WTC11 (cell line): ENCODE data around the gene DAB2. TPM values are rescaled to one million over a fixed set of nuclear protein-coding genes. Genes with fewer than 3 reads are reported as not detected.

ENCODE experiments used
- ATAC-seq: fragments of 200-7000 bp; cut with Tn5 transposase; 2 replicates; pipeline ENCODE4 v1.10.0; 2021; ENCODE audit warnings: mild to moderate bottlenecking, moderate library complexity
- CTCF ChIA-PET: fragments of 300-600 bp; sonication (Branson Sonifier 250); formaldehyde crosslinking; loops from one replicate; lab custom pipeline; 2021; ENCODE audit warnings: antibody characterized with exemption; lab: Charles Lee
- POLR2A ChIA-PET: fragments of 350-600 bp; sonication (Branson Sonifier 250); formaldehyde crosslinking; loops from one replicate; lab custom pipeline; 2021; ENCODE audit warnings: antibody characterized with exemption; lab: Charles Lee
- DNase-seq: peaks from one replicate; pipeline ENCODE4 v3.0.0; 2021; ENCODE audit warnings: low spot score
- H3K27ac Mint-ChIP-seq: 2 replicates; pipeline ENCODE4 v1.8.0; 2021; ENCODE audit warnings: mixed read lengths
- H3K27me3 Mint-ChIP-seq: 2 replicates; pipeline ENCODE4 v1.8.0; 2021; ENCODE audit warnings: low read depth, mild to moderate bottlenecking, moderate library complexity, mixed read lengths
- H3K36me3 Mint-ChIP-seq: 2 replicates; pipeline ENCODE4 v1.8.0; 2021; ENCODE audit warnings: mixed read lengths
- H3K4me1 Mint-ChIP-seq: 2 replicates; pipeline ENCODE4 v1.8.0; 2022; ENCODE audit warnings: mixed read lengths
- H3K4me3 Mint-ChIP-seq: 2 replicates; pipeline ENCODE4 v1.8.0; 2021; ENCODE audit warnings: mild to moderate bottlenecking, moderate library complexity, mixed read lengths
- H3K9me3 Mint-ChIP-seq: 2 replicates; pipeline ENCODE4 v1.8.0; 2021; ENCODE audit warnings: mixed read lengths
- AR ChIP-seq: fragments of 250-450 bp; sonication (Bioruptor Pico); IDR thresholded peaks from 2 replicates; pipeline ENCODE4 v1.9.0; 2021; ENCODE audit warnings: mild to moderate bottlenecking
- CREB1 ChIP-seq: sonication (generic); formaldehyde crosslinking; IDR thresholded peaks from 2 replicates; pipeline ENCODE4 v1.8.0; 2023; ENCODE audit warnings: mild to moderate bottlenecking, missing genetic modification reagents
- HMGA2 ChIP-seq: fragments of 250-450 bp; sonication (Bioruptor Pico); IDR thresholded peaks from 2 replicates; pipeline ENCODE4 v1.4.0; 2021; ENCODE audit warnings: mild to moderate bottlenecking, moderate library complexity
- NR1H2 ChIP-seq: sonication (generic); formaldehyde crosslinking; IDR thresholded peaks from 2 replicates; pipeline ENCODE4 v1.9.0; 2021; ENCODE audit warnings: mild to moderate bottlenecking, moderate library complexity, missing genetic modification reagents
- PRDM15 ChIP-seq: sonication (generic); formaldehyde crosslinking; IDR thresholded peaks from 2 replicates; pipeline ENCODE4 v1.8.0; 2022; ENCODE audit warnings: missing genetic modification reagents
- USF1 ChIP-seq: sonication (generic); formaldehyde crosslinking; IDR thresholded peaks from 2 replicates; pipeline ENCODE4 v1.8.0; 2022; ENCODE audit warnings: mild to moderate bottlenecking, missing genetic modification reagents
- ZBTB21 ChIP-seq: sonication (generic); formaldehyde crosslinking; IDR thresholded peaks from 2 replicates; pipeline ENCODE4 v1.8.1; 2023; ENCODE audit warnings: mild to moderate bottlenecking, missing genetic modification reagents, borderline replicate concordance
- ZNF121 ChIP-seq: sonication (generic); formaldehyde crosslinking; IDR thresholded peaks from 2 replicates; pipeline ENCODE4 v1.8.0; 2023; ENCODE audit warnings: missing genetic modification reagents
- ZNF263 ChIP-seq: sonication (generic); formaldehyde crosslinking; IDR thresholded peaks from 2 replicates; pipeline ENCODE4 v1.8.1; 2022; ENCODE audit warnings: low read depth, mild to moderate bottlenecking, moderate library complexity, missing genetic modification reagents
- ZNF317 ChIP-seq: sonication (generic); formaldehyde crosslinking; IDR thresholded peaks from 2 replicates; pipeline ENCODE4 v1.8.1; 2023; ENCODE audit warnings: low read depth, mild to moderate bottlenecking, moderate library complexity, missing genetic modification reagents, borderline replicate concordance
- ZNF425 ChIP-seq: fragments of 250-450 bp; sonication (Bioruptor Pico); conservative IDR thresholded peaks from 2 replicates; pipeline ENCODE4 v1.9.0; 2021; ENCODE audit warnings: mild to moderate bottlenecking
- total RNA-seq: library from RNA; stranded (reverse); gene quantifications from 3 replicates; pipeline ENCODE4 v1.2.3, GENCODE V29; 2021
- TF ChIP-seq, protein P1 (sequence below): sonication (generic); formaldehyde crosslinking; IDR thresholded peaks from 2 replicates; pipeline ENCODE4 v1.8.1; 2023; ENCODE audit warnings: mild to moderate bottlenecking, missing genetic modification reagents, moderate library complexity
- TF ChIP-seq, protein P2 (sequence below): fragments of 250-450 bp; sonication (Bioruptor Pico); IDR thresholded peaks from 2 replicates; pipeline ENCODE4 v1.9.0; 2021; ENCODE audit warnings: mild to moderate bottlenecking, borderline replicate concordance
- TF ChIP-seq, protein P3 (sequence below): sonication (generic); formaldehyde crosslinking; IDR thresholded peaks from 2 replicates; pipeline ENCODE4 v1.8.1; 2023; ENCODE audit warnings: mild to moderate bottlenecking, missing genetic modification reagents
- TF ChIP-seq, protein P4 (sequence below): fragments of 200-600 bp; IDR thresholded peaks from 2 replicates; pipeline ENCODE4 v1.8.0; 2022; ENCODE audit warnings: antibody characterized with exemption

DAB2 gene
- total RNA-seq, 1 experiment from 2014 or later = 7.2 TPM

DNA sequence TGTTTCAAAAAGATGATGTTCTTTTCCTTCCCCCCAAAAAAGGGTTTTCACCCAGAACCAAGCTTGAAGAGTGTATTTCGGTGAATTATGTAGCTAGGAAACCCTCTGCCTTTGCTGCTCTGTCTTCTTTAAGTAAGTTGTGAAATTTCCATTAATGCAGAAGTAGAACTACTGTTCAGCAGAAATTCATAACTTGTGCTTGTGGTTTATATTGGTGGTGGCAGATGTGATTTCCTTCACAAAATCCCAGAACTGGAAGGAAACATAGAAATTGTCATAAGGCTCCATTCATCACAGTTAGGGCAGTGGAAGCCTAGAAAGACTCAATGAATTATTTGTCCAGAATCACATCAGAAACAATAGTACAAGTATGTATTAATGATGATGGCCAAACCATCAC lies 42.1 kb upstream of the DAB2 start:
- Mint-ChIP-seq H3K4me1 (peaks cover 12% of the 10 kb centered on the region; the same call in 1 of the 2 replicates), H3K36me3 (no peaks in the 10 kb centered on the region), H3K27me3 (peaks cover 21% of the 10 kb centered on the region)
- ChIA-PET POLR2A (interaction anchor here (1.2 kb wide), 1 partner anchor 42 kb away, joined by 3 read pairs; the partner anchor contains the start of gene DAB2), CTCF (no interaction called here)
- no peak for DNase-seq
- TF ChIP-seq HMGA2 = no peak
- TF ChIP-seq, protein P1, sequence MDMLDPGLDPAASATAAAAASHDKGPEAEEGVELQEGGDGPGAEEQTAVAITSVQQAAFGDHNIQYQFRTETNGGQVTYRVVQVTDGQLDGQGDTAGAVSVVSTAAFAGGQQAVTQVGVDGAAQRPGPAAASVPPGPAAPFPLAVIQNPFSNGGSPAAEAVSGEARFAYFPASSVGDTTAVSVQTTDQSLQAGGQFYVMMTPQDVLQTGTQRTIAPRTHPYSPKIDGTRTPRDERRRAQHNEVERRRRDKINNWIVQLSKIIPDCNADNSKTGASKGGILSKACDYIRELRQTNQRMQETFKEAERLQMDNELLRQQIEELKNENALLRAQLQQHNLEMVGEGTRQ (CRISPR knock-in tag) = no peak
- TF ChIP-seq, protein P2, sequence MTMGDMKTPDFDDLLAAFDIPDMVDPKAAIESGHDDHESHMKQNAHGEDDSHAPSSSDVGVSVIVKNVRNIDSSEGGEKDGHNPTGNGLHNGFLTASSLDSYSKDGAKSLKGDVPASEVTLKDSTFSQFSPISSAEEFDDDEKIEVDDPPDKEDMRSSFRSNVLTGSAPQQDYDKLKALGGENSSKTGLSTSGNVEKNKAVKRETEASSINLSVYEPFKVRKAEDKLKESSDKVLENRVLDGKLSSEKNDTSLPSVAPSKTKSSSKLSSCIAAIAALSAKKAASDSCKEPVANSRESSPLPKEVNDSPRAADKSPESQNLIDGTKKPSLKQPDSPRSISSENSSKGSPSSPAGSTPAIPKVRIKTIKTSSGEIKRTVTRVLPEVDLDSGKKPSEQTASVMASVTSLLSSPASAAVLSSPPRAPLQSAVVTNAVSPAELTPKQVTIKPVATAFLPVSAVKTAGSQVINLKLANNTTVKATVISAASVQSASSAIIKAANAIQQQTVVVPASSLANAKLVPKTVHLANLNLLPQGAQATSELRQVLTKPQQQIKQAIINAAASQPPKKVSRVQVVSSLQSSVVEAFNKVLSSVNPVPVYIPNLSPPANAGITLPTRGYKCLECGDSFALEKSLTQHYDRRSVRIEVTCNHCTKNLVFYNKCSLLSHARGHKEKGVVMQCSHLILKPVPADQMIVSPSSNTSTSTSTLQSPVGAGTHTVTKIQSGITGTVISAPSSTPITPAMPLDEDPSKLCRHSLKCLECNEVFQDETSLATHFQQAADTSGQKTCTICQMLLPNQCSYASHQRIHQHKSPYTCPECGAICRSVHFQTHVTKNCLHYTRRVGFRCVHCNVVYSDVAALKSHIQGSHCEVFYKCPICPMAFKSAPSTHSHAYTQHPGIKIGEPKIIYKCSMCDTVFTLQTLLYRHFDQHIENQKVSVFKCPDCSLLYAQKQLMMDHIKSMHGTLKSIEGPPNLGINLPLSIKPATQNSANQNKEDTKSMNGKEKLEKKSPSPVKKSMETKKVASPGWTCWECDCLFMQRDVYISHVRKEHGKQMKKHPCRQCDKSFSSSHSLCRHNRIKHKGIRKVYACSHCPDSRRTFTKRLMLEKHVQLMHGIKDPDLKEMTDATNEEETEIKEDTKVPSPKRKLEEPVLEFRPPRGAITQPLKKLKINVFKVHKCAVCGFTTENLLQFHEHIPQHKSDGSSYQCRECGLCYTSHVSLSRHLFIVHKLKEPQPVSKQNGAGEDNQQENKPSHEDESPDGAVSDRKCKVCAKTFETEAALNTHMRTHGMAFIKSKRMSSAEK (CRISPR knock-in tag) = no peak
- no peak for TF ChIP-seq ZNF317 (CRISPR knock-in tag)
- no peak for TF ChIP-seq USF1 (CRISPR knock-in tag)
- TF ChIP-seq ZNF121 (CRISPR knock-in tag) = no peak
- TF ChIP-seq, protein P3, sequence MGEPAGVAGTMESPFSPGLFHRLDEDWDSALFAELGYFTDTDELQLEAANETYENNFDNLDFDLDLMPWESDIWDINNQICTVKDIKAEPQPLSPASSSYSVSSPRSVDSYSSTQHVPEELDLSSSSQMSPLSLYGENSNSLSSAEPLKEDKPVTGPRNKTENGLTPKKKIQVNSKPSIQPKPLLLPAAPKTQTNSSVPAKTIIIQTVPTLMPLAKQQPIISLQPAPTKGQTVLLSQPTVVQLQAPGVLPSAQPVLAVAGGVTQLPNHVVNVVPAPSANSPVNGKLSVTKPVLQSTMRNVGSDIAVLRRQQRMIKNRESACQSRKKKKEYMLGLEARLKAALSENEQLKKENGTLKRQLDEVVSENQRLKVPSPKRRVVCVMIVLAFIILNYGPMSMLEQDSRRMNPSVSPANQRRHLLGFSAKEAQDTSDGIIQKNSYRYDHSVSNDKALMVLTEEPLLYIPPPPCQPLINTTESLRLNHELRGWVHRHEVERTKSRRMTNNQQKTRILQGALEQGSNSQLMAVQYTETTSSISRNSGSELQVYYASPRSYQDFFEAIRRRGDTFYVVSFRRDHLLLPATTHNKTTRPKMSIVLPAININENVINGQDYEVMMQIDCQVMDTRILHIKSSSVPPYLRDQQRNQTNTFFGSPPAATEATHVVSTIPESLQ (CRISPR knock-in tag) = no peak
- no peak for TF ChIP-seq ZBTB21 (CRISPR knock-in tag)
- TF ChIP-seq ZNF263 (CRISPR knock-in tag) = no peak
- TF ChIP-seq NR1H2 (CRISPR knock-in tag) = no peak
- no peak for TF ChIP-seq AR (CRISPR knock-in tag)
- no peak for TF ChIP-seq CREB1 (CRISPR knock-in tag)
- TF ChIP-seq PRDM15 (CRISPR knock-in tag) = no peak
- TF ChIP-seq, protein P4, sequence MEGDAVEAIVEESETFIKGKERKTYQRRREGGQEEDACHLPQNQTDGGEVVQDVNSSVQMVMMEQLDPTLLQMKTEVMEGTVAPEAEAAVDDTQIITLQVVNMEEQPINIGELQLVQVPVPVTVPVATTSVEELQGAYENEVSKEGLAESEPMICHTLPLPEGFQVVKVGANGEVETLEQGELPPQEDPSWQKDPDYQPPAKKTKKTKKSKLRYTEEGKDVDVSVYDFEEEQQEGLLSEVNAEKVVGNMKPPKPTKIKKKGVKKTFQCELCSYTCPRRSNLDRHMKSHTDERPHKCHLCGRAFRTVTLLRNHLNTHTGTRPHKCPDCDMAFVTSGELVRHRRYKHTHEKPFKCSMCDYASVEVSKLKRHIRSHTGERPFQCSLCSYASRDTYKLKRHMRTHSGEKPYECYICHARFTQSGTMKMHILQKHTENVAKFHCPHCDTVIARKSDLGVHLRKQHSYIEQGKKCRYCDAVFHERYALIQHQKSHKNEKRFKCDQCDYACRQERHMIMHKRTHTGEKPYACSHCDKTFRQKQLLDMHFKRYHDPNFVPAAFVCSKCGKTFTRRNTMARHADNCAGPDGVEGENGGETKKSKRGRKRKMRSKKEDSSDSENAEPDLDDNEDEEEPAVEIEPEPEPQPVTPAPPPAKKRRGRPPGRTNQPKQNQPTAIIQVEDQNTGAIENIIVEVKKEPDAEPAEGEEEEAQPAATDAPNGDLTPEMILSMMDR = no peak
- TF ChIP-seq ZNF425 (CRISPR knock-in tag) = no peak
- TF ChIP-seq, all 79 proteins: peak for 0
- H3K4me3 Mint-ChIP-seq = no peak overlapping the region
- peaks cover 6% of the 10 kb centered on the region; the same call in 1 of the 2 replicates for H3K9me3 Mint-ChIP-seq
- no peak for ATAC-seq
- H3K27ac Mint-ChIP-seq = no peak overlapping the region
